K562 (cell line): ENCODE measurements around the gene ERO1B. TPM values are rescaled to one million over a fixed set of nuclear protein-coding genes. Genes with fewer than 3 reads are reported as not detected.

ENCODE experiments used
- ATAC-seq: fragments of 200-7000 bp; cut with Tn5 transposase; 3 replicates; pipeline ENCODE4 v1.9.1; 2020; ENCODE audit warnings: moderate library complexity
- BruUV-seq: library from RNA; stranded (reverse); fragments of 400-500 nt; replicated peaks from 2 replicates; lab custom pipeline; 2021; lab: Mats Ljungman, UMichigan
- CTCF ChIA-PET: fragments of 300-600 bp; formaldehyde crosslinking; extraction: SDS; loops from one replicate; lab custom pipeline; 2021; ENCODE audit warnings: low intra/inter-chr PET ratio; lab: Yijun Ruan, JAX
- POLR2A ChIA-PET: fragments of 300-600, 350-650 bp; sonication (Branson Sonifier 250); formaldehyde crosslinking; extraction: SDS; loops from one replicate; lab custom pipeline; 2021; ENCODE audit warnings: antibody characterized with exemption, inconsistent platforms; lab: Yijun Ruan, JAX
- DNase-seq, 4 experiments: peaks; one replicate each; pipeline versions ENCODE4 v3.0.0 to v3.0.0-alpha.2; 2011 to 2018; ENCODE audit warnings: low spot score in 3 of 4, mixed read lengths in 3 of 4; ENCODE audit errors: extremely low read depth in 1 of 4
- FAIRE-seq: peaks from 2 replicates; lab custom pipeline; 2011; peaks lifted over from hg19 to GRCh38; lab: Jason Lieb, UNC
- H2AFZ ChIP-seq: 2 replicates; pipeline ENCODE4 v1.6.0; 2011; ENCODE audit warnings: low read depth, low read length, control low read depth, inconsistent platforms
- H3K27ac ChIP-seq: fragments of 200-600 bp; 3 replicates; pipeline ENCODE4 v1.8.0; 2011; ENCODE audit warnings: low read depth, mild to moderate bottlenecking, control low read depth, inconsistent platforms, low read length, moderate library complexity, mixed read lengths; ENCODE audit errors: extremely low read depth
- H3K27me3 ChIP-seq, 2 experiments: fragments of 300-600 bp in 1 of 2; 2 replicates in 1 of 2; 3 replicates in 1 of 2; pipeline versions ENCODE4 v1.6.0 to v1.8.0; 2011; ENCODE audit warnings: inconsistent platforms in 2 of 2, low read length in 2 of 2, mild to moderate bottlenecking in 1 of 2, mixed read lengths in 1 of 2, moderate library complexity in 1 of 2; ENCODE audit not compliant: control insufficient read depth in 2 of 2, insufficient read depth in 2 of 2
- H3K36me3 ChIP-seq: fragments of 300-600 bp; 3 replicates; pipeline ENCODE4 v1.8.0; 2011; ENCODE audit warnings: mild to moderate bottlenecking, low read length, inconsistent platforms; ENCODE audit not compliant: control insufficient read depth, insufficient read depth
- H3K4me1 ChIP-seq, 2 experiments: fragments of 200-600 bp in 1 of 2; replicated peaks in 1 of 2; 2 replicates in 1 of 2; 3 replicates in 1 of 2; pipeline versions ENCODE4 v1.5.1 to v1.8.0; 2011; ENCODE audit warnings: inconsistent platforms in 2 of 2, low read length in 2 of 2, mild to moderate bottlenecking in 1 of 2, mixed read lengths in 1 of 2, moderate library complexity in 1 of 2; ENCODE audit not compliant: control insufficient read depth in 2 of 2, insufficient read depth in 2 of 2
- H3K4me2 ChIP-seq: 2 replicates; pipeline ENCODE4 v1.6.1; 2011; ENCODE audit warnings: low read length, control low read depth, inconsistent platforms, mixed read lengths; ENCODE audit not compliant: insufficient read depth
- H3K4me3 ChIP-seq: fragments of 200-600 bp; sonication (generic), shearing (Covaris generic); 2 replicates; pipeline ENCODE4 v1.5.1; 2016; ENCODE audit warnings: control low read depth, inconsistent platforms
- H3K79me2 ChIP-seq: fragments of 200-600 bp; 3 replicates; pipeline ENCODE4 v1.8.0; 2011; ENCODE audit warnings: low read length, inconsistent platforms; ENCODE audit not compliant: control insufficient read depth, insufficient read depth
- H3K9ac ChIP-seq, 2 experiments: 2 replicates each; pipeline versions ENCODE4 v1.6.0 to v1.6.1; 2011; ENCODE audit warnings: low read depth in 2 of 2, low read length in 2 of 2, control low read depth in 1 of 2, inconsistent platforms in 1 of 2, mild to moderate bottlenecking in 1 of 2, mixed read lengths in 1 of 2; ENCODE audit not compliant: insufficient read depth in 1 of 2
- H3K9me1 ChIP-seq: one replicate; pipeline ENCODE4 v1.6.0; 2011; ENCODE audit warnings: inconsistent platforms, mild to moderate bottlenecking, low read length, moderate library complexity; ENCODE audit not compliant: control insufficient read depth, insufficient read depth
- H3K9me3 ChIP-seq: replicated peaks from 2 replicates; pipeline ENCODE4 v1.5.1; 2011; ENCODE audit warnings: low read depth, low read length, inconsistent platforms; ENCODE audit not compliant: control insufficient read depth, insufficient read depth
- H4K20me1 ChIP-seq: replicated peaks from 2 replicates; pipeline ENCODE4 v1.6.1; 2011; ENCODE audit warnings: low read length, inconsistent platforms, mixed read lengths; ENCODE audit not compliant: control insufficient read depth, insufficient read depth
- AFF1 ChIP-seq, 2 experiments: fragments of 450-650 bp; IDR thresholded peaks; 2 replicates each; pipeline ENCODE4 v1.6.1; 2018; ENCODE audit warnings: mild to moderate bottlenecking in 2 of 2, low read depth in 1 of 2; ENCODE audit not compliant: partially characterized antibody in 2 of 2
- BRD9 ChIP-seq: fragments of 450-650 bp; IDR thresholded peaks from 2 replicates; pipeline ENCODE4 v1.6.1; 2018; ENCODE audit warnings: low read depth; ENCODE audit not compliant: partially characterized antibody
- FOXO4 ChIP-seq: fragments of 450-650 bp; formaldehyde crosslinking; IDR thresholded peaks from 2 replicates; pipeline ENCODE4 v1.4.0; 2020; ENCODE audit warnings: mild to moderate bottlenecking, moderate library complexity
- GTF2A2 ChIP-seq: IDR thresholded peaks from 2 replicates; pipeline ENCODE4 v1.6.1; 2016; ENCODE audit warnings: mild to moderate bottlenecking, missing genetic modification characterization, missing compliant biosample characterization
- MAZ ChIP-seq, 2 experiments: fragments of 450-650 bp in 1 of 2; sonication (generic) in 1 of 2; formaldehyde crosslinking; IDR thresholded peaks in 1 of 2; conservative IDR thresholded peaks in 1 of 2; 2 replicates each; pipeline versions ENCODE4 v1.4.0 to v1.5.0; 2020; ENCODE audit warnings: mild to moderate bottlenecking in 1 of 2, missing genetic modification reagents in 1 of 2
- PTBP1 ChIP-seq: fragments of 200-400 bp; formaldehyde crosslinking; IDR thresholded peaks from 2 replicates; pipeline ENCODE4 v1.6.1; 2017; ENCODE audit warnings: low read depth, low read length
- SRSF1 ChIP-seq: fragments of 200-400 bp; formaldehyde crosslinking; IDR thresholded peaks from 2 replicates; pipeline ENCODE4 v1.6.1; 2017; ENCODE audit warnings: mild to moderate bottlenecking, low read depth, low read length, moderate library complexity
- TCF7L2 ChIP-seq: fragments of 150-350 bp; IDR thresholded peaks from 2 replicates; pipeline ENCODE4 v1.6.1; 2016; ENCODE audit warnings: low read depth, mild to moderate bottlenecking, low read length, moderate library complexity
- THRB ChIP-seq: fragments of 450-650 bp; formaldehyde crosslinking; conservative IDR thresholded peaks from 2 replicates; pipeline ENCODE4 v1.4.0; 2022; ENCODE audit warnings: mild to moderate bottlenecking, missing genetic modification characterization
- ZFP1 ChIP-seq: fragments of 450-650 bp; formaldehyde crosslinking; IDR thresholded peaks from 2 replicates; pipeline ENCODE4 v1.4.0; 2020; ENCODE audit warnings: mild to moderate bottlenecking, mixed read lengths
- ZKSCAN3 ChIP-seq: fragments of 250-450 bp; sonication (Bioruptor Pico); IDR thresholded peaks from 2 replicates; pipeline ENCODE4 v1.4.0; 2020
- ZKSCAN8 ChIP-seq: fragments of 200-800 bp; sonication (Bioruptor generic); IDR thresholded peaks from 2 replicates; pipeline ENCODE4 v1.6.1; 2016; ENCODE audit warnings: missing genetic modification characterization, missing compliant biosample characterization
- ZNF133 ChIP-seq: fragments of 250-450 bp; sonication (Bioruptor Pico); IDR thresholded peaks from 2 replicates; pipeline ENCODE4 v1.4.0; 2020; ENCODE audit warnings: mild to moderate bottlenecking
- ZNF395 ChIP-seq: fragments of 200-800 bp; sonication (Bioruptor generic); IDR thresholded peaks from 2 replicates; pipeline ENCODE4 v1.6.1; 2017; ENCODE audit warnings: missing genetic modification characterization, missing compliant biosample characterization
- WGBS: fragments of 100-300 bp; shearing (Covaris generic); methylation state at CpG from one replicate; pipeline ENCODE4 v1.1.6; 2016; ENCODE audit warnings: low coverage, mixed read lengths; ENCODE audit not compliant: insufficient coverage; ENCODE audit errors: missing lambda C conversion rate; 5-methylcytosine and 5-hydroxymethylcytosine counted together
- in situ Hi-C: fragments of 300-500 bp; cut with MboI; formaldehyde crosslinking; loops from 4 replicates; pipeline ENCODE4 v1.15.0; 2018; ENCODE audit warnings: inconsistent platforms, mixed read lengths
- intact Hi-C: fragments of 100-400 bp; cut with micrococcal nuclease; formaldehyde crosslinking; loops from 2 replicates; pipeline ENCODE4 v1.14.2; 2022
- polyA plus RNA-seq, 8 experiments: library from polyadenylated mRNA; depleted of rRNA in 4 of 8; stranded (reverse) in 5 of 8; unstranded in 3 of 8; fragments of >200 nt; fragmentation: Nextera tagmentation in 2 of 8; fragmentation: Illumina TruSeq in 1 of 8; extraction: Ambion mirVana in 2 of 8; extraction: Trizol in 1 of 8; gene quantifications; 2 replicates each; pipeline versions ENCODE4 v1.2.1 to v1.2.3, GENCODE V29; 2011 to 2014; ENCODE audit warnings: inconsistent platforms in 1 of 8, missing spikeins in 1 of 8
- total RNA-seq, 7 experiments: library from RNA; depleted of rRNA in 6 of 7; stranded (reverse); fragments of >200 nt in 6 of 7; fragmentation: Illumina TruSeq in 2 of 7; extraction: Trizol in 2 of 7; gene quantifications; 2 replicates each; pipeline versions ENCODE4 v1.2.1 to v1.2.3, GENCODE V29; 2011 to 2021; ENCODE audit warnings: low replicate concordance in 1 of 7

Gene ERO1B
- total and polyA plus RNA-seq, 9 of the 15 experiments (the other 6 are each of a cell fraction or from before 2014, with no cell fraction given): 0.59 to 6.4 (median 4.2) TPM

GRCh38 chr1:236261033-236261432 is 20.7 kb downstream of the ERO1B start:
- Histone ChIP-seq H3K79me2 (no peaks in the 10 kb centered on the region), H3K4me3 (no peak overlapping the region), H3K27ac (no peak overlapping the region), H3K4me2 (no peak overlapping the region), H3K9me3 (peaks cover 3% of the 10 kb centered on the region; the same call in 1 of the 2 replicates), H2AFZ (no peak overlapping the region), H3K9me1 (no peaks in the 10 kb centered on the region), H3K4me1 (no peaks in the 10 kb centered on the region), H3K36me3 (no peaks in the 10 kb centered on the region), H4K20me1 (no peaks in the 10 kb centered on the region), H3K27me3 (no peaks in the 10 kb centered on the region), H3K9ac (no peak overlapping the region)
- ChIA-PET CTCF (no interaction called here), POLR2A (no interaction called here)
- WGBS: 19% methylated on average over 1 of the region's 1 CpG
- FAIRE-seq (no peak), DNase-seq (no peak), ATAC-seq (no peak)
- in situ Hi-C loops (no loop called here), intact Hi-C loops (no loop called here)
- BruUV-seq: no TSS peak
- TF ChIP-seq PTBP1 (no peak), GTF2A2 (tag) (no peak), ZKSCAN3 (CRISPR knock-in tag) (no peak), ZNF395 (CRISPR knock-in tag) (no peak), MAZ (CRISPR knock-in tag; conservative IDR thresholded peaks at IDR 0.05 in 1 of 2, IDR thresholded peaks at IDR 0.05 in 1 of 2) (no peak), BRD9 (no peak), THRB (CRISPR knock-in tag) (no peak), ZKSCAN8 (no peak), ZNF133 (CRISPR knock-in tag) (no peak), FOXO4 (CRISPR knock-in tag) (no peak), TCF7L2 (no peak), ZFP1 (CRISPR knock-in tag) (no peak), AFF1 (IDR thresholded peaks at IDR 0.05; ENCODE audit: low read depth in 1 of 2, partially characterized antibody in 2 of 2) (no peak), SRSF1 (no peak)
